8988T (cell line): ENCODE results near the gene PLCB1.

Experiments used
- DNase-seq: peaks from one replicate; pipeline ENCODE4 v3.0.0; 2011

PLCB1 gene

DNA sequence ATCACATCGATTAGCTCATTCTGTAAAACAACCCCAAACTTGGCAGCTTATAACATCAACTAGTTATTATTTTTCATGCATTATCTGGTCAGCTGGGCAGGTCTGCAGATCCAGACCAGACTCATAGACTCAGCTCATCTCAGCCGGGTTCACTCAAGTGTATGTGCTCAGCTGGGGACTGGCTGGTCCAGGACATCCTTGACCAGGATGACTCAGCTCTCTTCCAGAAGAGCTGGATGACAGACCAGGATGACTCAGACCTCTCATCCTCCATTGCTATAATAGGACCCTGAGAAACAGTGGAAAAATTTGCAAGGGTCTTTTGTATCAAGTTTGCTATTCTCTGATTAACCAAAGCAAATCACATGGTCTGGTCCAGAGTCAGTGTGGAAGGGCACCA, 624.3 kb downstream of the PLCB1 start:
- DNase-seq = peak; percentile 39

DNA sequence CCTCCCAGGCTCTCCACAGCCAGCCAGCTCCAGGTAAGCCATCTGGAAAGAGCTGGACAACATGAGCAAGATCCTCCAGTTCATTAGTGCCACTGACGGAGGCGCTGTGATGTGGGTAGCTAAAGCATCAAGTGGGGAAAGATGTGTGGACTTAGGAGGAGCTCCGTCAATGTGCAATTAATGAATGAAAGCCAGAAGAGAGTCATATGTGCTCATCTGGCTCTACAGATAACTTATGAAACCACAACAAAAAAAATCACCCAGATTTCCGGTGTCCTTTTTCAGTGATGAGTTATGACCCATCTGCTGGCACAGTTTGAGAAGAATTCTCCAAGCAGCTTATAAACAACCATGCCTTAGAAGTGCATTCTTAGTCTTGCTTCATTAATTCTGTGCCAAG, 625.1 kb downstream of the PLCB1 start:
- no peak for DNase-seq

DNA sequence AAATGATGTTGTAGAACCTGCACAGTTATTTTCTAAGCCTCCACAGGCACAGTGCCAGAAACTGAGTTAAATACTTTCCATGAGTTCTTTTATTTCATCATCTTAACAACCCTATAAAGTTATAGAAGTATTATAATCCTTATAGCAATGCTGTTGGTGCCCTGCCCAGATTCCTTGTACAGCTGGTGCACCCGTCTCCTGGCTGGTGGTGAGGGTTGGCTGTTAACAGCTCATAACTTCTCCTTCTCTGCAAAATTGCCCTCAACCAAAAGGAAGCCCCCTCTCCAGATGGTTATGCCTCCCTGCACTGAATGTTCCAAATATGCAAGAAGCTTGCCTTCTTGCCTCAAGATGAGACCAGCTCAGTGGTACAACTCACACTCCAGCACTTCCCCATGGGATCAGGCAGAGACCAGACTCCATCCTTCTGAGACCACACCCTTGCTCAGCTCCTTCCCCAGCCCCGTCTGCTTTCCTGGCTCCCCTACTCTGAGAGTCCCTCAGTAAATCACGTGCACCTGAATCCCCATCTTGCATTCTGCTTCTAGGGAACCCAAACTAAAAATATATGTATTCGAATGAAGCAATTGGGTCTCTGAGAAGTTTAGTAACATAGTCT, 632.4 kb downstream of the PLCB1 start:
- DNase-seq = no peak

DNA sequence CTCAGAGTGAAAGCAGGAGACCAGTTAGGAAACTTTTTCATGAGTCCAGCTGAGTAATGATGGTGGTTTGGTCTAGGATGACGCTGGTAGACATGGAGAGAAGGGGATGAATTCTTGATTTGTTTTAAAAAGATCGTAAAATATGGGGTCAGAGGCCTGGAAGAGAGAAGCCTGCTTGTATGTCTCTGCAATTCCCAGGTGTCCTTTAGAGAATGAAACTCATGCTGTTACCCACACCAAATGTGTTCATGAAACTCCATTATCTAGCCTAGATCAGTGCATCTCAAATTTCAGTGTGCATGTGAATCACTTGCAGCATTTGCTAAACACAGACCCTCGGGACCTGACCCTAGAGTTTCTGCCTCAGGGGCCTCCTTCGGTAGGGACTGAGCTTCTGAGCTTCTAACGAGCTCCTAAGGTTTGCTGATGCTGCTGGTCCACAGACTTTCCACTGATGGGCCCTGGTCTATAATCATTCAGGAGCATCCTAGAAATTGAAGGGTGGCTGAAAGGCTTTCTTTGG, 634.9 kb downstream of the PLCB1 start:
- no peak for DNase-seq

DNA sequence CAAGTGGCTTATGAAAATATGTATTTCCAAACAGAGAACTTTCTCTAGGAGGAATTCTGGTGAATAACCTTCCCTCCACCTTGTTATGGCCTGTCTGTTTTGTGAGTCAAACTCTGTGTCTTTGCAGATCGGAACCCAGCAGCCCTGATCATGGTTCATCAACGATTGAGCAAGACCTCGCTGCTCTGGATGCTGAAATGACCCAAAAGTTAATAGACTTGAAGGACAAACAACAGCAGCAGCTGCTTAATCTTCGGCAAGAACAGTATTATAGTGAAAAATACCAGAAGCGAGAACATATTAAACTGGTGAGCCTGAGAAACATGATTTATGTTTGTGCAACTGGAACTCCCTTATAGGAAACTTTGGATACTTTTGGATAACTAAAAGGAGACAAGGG, 642.3 kb downstream of the PLCB1 start:
- DNase-seq = no peak

DNA sequence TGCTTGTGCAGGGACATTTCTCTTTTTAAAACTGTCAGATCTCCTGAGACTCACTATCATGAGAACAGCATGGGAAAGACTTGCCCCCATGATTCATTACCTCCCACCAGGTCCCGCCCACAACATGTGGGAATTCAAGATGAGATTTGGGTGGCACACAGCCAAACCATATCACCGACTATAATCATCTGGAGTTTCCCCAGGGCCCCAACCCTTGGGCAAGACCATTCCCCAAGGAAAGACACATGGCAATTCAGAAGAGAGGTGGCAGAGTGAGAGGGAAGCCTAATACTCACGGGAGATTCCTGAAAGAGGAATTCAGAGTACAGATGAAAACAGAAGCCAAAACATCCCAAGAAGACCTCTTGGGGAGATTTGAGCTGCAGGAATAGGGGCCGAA, 645.8 kb downstream of the PLCB1 start:
- DNase-seq = no peak

DNA sequence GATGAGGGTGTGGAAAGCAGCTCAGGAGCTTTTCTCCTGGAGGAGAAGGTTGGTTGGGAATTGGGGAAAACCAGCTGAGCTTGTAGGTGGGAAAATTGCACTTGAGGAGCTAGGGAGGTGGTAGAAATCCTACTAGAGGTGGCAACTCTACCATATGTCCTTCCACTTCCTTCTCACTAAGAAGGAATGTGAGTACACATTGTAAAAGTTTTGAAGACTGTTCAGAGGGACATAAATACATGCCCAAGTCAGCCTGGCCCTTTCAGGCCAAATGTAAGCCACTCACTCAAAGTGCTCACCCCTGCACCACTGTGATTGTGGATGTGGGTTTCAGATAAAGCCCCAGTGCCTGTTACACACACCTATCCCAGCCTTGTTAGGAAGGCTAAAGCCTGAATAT, 646.3 kb downstream of the PLCB1 start:
- DNase-seq = no peak

DNA sequence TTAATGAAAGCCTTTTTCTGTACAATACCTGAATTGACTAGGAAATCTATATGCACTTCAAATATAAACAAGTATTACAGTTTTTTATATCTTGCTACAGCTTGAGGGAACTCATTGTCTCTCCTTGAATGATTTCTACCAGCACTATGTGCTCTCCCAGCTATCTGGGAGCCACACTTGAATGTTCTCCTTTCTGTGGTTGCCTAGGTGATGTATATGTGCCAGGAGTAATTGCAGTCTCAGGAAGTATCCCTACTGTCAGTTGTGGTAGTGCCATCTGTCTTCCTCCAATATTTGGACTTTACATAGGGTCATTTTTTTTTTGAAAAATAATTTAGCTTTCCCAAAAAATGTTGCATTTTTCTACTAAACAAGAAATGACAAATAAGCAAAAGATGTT, 648.8 kb downstream of the PLCB1 start:
- DNase-seq = no peak

DNA sequence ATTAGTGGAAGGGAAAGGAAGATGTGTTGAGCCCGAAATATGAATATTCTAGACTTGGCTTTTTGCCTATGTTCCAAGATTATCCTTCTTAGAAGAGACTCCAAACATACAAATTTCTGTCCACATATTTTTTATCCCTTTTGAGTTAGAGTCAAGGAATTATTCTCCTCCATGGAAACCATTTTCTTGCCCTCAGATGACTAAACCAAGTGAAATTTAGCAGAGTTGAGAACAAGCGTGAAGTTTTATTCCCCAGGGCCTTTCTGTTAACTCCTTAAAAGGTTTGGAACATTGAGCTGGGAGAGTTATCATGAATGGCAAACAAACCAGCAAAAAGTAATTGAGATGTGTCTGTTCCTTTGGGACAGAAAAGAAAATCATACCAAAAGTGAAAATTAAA, 650.7 kb downstream of the PLCB1 start:
- no peak for DNase-seq

DNA sequence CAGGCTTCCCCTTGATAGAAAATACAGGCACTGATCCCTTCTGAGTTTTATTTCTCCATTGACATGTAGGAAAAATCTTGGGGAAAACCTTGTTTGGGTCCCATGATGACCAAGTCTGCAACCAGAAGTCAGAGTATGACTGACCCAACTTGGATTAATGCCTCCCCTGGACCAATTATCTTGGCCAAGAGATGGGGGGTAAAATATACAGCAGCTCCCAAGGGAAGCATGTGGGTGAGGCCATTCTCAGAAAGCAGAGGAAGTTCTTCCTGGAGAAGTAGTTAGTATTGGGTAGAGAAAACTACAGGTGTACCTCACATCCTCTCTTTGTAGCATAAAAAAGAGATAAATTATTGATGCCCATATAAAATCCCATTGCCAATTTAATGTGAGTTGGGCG, 651.7 kb downstream of the PLCB1 start:
- no peak for DNase-seq

DNA sequence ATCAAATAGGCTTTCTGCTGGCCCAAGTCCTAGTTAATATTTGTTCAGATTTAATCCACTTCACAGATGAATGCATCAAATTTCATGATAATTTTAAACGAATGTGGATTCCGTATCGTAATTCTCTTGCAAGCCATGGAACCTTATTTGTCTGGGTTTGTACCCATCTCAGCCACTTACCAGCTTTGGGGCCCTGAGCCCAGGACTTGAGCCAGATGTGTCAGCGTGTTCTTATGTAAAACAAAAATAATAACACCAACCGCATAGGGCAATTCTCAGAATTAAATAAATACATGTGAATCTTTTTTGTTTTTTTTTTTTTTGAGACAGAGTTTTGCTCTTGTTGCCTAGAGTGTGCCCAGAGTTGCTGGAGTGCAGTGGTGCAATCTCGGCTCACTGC, 654.3 kb downstream of the PLCB1 start:
- no peak for DNase-seq

DNA sequence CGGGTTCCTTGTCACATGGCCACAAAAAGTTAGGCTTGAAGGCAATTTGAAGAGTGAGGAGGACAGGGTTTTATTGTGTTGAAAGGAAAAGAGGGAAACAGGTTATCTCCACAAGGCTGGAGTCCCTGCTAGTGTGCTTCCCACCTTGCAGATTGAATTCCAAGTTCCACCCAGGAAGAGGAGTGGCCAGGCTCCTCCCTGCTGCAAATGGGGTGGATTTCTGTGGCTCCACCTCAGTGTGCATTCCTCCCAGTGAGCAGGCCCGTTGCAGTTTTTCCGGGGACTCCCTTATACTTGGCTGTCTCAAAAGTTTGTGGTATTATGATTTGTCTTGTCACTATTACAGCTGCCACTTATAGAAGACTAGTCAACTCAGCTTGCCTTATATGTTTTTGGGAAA, 655.0 kb downstream of the PLCB1 start:
- no peak for DNase-seq

DNA sequence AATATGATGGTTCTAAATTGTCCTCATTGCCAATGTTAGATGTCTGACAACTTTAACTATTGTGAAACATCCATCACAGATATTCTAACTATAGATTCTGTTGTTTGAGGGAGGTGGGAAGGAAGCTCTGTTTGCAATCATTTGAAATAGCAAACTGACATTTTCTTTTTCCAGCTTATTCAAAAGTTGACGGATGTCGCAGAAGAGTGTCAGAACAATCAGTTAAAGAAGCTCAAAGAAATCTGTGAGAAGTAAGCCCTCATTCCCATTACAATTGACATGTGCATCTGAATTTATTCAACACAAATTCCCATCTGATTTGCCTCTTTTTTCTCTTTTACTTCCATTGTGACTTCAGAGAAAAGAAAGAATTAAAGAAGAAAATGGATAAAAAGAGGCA, 656.2 kb downstream of the PLCB1 start:
- no peak for DNase-seq

DNA sequence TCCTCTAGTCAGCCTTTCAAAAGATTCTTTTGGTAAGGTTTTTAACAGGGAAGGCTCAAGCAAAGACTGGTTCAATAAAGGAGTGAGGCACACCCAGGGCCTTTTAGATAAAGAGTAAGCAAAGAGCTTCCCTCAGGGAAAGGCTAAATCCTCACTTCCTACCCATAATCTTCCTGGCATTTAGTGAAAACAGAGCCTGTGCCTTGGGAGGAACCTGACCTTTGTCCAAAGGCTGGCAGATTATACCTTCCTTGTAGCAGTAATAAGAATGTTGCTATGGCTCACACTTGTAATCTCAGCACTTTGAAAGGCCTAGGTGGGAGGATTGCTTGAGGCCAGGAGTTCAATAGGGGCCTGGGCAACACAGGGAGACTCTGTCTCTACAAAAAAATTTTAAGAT, 656.8 kb downstream of the PLCB1 start:
- no peak for DNase-seq

DNA sequence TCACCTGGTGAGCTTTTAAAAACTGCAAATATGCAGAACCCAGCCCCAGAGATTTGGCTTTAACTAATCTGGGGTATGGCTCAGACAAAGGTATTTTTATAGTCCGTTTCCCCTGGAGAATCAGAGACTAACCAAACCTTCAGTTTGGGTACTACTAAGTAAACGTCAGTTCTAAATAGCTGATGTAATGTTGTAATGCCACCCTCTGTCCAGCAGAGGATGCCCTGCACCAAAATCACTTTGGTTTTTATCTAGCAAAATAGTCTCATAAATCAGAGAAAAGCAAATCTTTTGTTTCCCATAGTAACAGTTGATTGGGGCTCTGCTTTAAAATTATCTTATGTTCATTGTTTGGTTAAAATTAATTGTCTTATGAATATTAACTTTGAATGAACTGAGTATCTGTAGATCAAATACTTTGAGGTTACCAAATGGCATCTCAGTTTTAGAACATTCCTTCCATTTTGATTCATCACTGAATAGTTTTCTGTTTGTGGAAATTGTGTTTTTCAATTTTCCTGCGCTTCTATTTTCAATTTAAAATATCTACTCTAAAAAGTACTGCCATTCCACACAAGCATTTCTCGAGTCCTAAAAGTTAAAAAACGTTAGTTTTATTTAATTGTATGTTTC, 658.5 kb downstream of the PLCB1 start:
- DNase-seq = no peak

DNA sequence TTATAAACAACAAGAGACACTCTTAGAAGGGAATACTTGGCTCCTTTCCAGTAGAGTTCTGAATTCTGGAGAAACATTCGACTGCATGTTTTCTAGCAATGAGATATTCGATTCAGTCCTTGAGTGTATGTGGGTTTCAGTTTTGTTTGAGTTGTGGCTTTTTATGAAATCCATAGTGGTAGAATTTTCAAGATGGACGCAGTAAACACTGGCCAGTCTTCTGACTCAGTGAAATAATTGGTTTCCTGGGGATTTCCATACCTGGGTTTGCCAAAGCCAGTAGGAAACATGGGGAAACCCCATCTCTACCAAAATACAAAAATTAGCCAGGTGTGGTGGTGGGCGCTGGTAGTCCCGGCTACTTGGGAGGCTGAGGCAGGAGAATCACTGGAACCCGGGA, 663.3 kb downstream of the PLCB1 start:
- DNase-seq = no peak

DNA sequence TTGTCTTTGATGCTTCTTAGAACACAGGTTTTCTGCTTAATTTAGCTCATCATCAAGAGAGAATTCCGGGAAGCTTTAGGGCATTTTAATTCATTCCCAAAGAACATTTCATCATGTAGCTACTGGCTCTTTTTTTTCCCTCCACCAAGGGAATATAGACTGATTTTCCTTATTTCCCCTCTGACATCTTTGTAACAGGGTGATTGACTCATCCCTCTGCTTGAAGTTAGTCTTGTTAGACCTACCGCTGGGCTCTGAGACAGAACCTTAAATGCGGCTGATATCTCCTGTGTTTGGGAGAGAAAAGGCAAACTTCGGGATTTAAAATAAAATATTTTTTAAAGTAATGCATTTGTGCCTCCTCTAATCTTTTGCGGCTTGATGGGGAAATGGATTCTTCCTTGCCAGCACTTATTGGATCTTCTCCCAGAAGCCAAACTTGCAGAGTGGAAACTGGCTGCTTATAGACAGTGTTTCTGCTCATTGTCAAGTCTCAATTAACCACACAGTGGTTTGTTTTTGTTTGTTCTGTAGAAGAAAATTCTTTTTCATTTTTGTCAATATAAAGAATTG, 664.1 kb downstream of the PLCB1 start:
- no peak for DNase-seq

DNA sequence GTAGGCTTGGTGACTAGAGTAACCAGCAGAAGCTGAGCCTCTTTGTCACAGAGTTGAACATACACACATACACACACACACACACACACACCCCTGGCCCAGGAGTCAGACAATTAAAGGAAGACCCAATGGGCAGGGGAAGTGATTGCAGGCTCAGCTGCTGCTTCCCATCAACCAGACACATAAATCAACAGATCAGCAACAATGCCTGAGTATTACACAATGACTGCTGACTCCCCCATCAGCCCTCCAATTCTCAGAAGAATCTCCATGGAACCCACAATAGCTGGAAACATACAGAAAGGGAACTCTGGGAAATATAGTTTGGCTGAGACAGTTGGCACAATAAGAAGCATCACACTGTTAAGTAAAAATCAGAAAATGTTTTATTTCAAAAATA, 666.4 kb downstream of the PLCB1 start:
- DNase-seq = no peak

DNA sequence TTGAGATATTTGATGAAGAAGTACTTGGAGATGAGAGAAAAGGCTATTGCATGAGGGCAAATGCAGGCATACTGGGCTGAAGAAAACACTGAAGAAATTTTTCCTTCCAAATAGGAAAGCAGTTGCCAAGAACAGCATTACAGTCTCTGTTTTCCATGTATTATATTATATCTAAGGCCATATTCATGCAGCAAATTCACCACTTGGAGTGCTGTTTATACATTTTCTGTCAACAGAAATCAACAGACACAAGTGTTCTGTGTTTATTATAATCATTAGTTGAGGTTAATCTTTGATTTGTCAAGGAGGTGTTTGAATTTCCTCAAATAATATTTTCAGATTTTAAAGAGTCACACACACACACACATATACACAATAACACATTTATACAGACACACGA, 668.0 kb downstream of the PLCB1 start:
- no peak for DNase-seq

DNA sequence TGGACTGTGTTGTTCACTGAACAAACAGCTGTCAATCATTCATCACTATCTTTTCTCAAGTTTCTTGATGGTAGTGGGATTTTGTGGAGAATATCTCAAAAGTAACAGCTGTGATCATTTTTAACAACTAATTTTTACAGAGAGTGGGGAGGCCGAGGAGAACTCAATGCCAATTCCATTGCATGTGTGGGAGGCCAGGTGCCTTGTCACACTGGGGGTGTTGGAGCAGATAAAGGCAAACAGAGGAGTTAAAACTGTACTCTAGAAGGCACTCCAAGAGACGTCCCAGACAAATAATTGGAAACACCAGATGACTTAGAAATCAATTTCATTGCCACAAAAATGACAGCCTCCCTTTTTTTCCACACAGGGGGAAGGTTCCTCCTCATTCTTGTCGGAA, 669.6 kb downstream of the PLCB1 start:
- no peak for DNase-seq

DNA sequence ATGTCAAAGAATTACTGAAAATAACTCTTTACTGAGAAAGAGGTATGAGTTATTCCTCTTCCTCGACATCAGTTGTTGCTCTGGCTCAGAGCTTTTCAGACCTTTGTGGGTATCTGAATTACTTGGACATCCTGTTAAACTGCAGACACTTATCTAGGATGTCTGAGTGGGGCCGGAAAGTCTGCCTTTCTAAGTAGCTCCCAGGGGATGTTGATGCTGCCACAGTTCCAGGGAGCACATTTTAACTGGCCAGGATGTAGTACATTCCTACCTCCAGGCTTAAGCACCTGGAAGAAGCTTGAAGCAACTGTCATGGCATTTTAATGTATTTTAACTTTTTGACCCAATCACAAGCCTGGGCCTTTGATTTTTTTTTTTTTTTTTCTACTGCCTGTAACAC, 671.0 kb downstream of the PLCB1 start:
- no peak for DNase-seq

DNA sequence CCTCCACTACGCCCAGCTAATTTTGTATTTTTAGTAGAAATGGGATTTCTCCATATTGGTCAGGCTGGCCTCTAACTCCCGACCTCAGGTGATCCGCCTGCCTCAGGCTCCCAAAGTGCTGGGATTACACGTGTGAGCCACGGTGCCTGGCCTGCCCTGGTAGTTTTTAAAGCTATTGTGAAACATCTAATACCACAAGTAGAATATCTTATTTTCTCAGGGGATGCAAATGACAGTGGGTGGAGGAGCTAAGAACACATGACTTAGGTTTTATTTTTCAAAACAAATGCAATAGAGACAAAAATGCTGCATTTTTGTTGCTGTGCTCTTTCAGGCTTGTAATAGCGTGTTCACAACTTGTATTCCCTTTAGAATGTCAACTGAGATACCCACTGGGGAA, 671.9 kb downstream of the PLCB1 start:
- no peak for DNase-seq

DNA sequence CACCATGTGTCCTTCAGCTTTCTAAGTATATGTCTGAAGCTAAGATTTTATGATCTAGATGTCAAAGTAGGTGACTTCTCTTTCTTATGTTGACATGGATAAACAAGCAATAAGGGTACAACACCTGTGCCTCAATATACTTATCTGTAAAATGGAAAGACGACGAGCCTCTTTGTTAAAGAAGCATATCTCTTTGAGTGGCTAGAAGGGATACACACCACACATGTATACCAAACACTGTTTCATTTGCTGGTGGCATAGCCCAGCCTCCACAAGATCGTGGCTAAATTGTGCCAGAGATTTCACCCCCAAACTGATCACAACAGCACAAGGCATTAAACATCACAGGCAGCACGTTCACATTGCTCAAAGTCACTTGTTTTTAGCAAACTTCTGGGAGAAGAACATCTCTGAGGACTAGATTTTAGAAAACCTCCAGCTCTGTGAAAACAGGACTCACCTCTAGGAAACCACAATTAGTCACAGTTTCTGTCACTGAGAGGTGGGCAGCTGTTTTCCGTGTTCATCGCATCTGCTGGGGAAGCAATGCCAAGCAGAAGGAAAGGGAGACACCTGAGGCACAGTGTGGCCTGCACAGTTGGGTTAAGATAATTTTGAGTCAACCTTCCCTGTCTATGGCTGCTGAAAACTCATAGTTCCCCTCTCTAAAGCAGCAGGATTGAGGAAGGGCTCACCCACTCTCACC, 673.8 kb downstream of the PLCB1 start:
- DNase-seq = no peak
